HG02840 (cell line): ENCODE measurements around the gene CERCAM.

Experiments
- ATAC-seq: cut with Tn5 transposase; IDR thresholded peaks from one replicate; pipeline ENCODE4 v1.9.1; 2021; ENCODE audit warnings: mild to moderate bottlenecking, moderate library complexity, moderate number of reproducible peaks; ENCODE audit not compliant: unreplicated experiment, low FRiP score

Gene CERCAM

DNA sequence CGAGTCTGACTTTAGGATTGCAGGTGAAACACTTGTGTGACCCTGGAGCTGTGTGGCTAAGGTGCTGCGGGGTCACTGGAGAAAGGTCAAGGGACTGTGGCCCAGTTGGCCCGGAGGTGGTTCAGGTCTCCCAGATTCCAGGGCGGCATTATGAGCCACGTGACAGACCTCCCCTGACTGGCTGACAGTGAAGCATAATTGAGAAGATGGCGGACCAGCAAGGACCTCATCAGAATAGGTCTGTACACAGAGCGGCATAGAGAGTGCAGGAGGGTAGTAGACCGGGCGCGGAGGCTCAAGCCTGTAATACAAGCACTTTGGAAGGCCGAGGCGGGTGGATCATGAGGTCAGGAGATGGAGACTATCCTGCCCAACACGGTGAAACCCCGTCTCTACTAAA lies 34.3 kb downstream of the CERCAM start:
- no peak for ATAC-seq

DNA sequence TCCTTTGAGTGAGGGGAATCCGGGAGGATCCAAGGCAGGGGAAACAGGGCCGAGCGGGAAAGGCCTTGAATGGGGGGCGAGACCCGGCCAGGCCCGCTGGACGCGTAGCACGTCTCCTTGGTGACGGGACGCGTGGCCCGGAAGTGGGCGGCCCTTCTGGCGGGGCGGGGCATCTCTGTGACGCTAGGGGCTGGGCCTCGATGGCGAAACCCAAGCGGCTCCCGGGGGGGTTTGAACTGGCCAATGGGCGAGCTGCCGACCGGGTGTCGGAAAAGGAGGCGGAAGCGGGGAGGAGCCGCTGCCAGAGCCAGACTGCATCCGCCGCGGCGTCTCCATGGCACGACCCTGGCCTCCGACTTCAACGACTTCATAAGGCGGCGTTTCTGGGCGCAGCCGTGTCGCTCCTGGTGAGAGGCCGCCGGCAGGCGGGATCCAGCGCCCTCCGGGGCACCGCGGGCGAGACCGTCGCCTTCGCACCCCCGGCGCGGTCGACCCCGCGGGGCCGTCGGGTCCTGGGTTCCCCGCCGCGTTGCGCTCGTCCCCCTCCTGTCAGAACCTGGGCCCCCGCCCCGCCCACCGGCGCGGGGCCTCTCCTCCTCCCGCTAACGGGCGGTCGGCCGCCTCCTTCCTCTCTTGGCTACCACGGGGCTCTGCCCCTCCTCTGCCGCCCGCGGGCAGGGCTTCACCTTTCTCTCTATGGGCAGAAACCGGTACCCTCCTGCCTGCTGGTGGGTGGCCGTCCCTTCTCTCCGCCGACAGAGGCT lies 35.4 kb downstream of the CERCAM start, which contains the start of gene ODF2:
Gene ODF2 (plus strand): TSS at position 158 of the 764 bp plus-strand sequence. CDS start 86 bp downstream, at position 244.
- peak; percentile 84 for ATAC-seq

DNA sequence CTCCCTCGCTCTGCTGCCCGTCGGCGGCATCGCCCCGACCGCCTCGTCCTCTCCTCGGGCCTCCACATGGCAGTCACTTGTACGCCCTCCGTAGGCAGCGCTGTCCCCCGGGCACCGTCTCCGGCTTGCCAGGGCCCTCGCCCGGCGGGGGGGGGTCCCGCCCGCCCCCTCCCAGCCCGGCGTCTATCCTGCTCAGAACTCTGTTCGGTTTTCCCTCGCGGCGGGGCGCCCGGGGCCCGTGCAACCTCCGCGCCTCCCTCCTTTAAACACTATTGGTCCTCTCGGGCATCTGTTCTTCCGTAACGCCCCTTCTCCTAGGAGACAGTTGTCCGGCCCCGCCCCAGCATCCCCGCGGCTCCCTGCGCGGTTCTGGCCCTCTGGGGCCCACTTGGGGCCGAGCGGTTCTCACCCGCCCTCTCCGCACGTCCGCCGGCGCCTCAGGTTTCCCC lies 36.0 kb downstream of the CERCAM start:
- ATAC-seq, result peak; percentile 58

- no peak for ATAC-seq
Measured at GRCh38 chr9:128457207-128457606, 36.5 kb downstream of the CERCAM start.

DNA sequence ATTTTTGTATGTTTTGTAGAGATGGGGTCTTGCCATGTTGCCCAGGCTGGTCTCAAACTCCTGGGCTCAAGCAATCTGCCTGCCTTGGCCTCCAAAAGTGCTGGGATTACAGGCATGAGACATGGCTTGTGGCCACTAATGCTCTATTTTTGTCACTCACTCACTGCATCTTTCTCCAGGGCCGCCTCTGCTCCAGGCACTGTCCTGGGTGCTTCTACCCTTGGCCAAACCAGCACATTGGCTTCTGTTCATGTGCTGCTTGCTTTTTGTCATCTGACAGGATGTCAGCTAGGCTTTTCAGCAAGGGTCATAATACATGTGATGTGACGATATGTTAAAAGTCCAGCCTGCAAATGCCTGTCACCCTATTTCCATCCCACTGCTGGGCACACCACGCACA lies 38.4 kb downstream of the CERCAM start:
- ATAC-seq, result no peak

DNA sequence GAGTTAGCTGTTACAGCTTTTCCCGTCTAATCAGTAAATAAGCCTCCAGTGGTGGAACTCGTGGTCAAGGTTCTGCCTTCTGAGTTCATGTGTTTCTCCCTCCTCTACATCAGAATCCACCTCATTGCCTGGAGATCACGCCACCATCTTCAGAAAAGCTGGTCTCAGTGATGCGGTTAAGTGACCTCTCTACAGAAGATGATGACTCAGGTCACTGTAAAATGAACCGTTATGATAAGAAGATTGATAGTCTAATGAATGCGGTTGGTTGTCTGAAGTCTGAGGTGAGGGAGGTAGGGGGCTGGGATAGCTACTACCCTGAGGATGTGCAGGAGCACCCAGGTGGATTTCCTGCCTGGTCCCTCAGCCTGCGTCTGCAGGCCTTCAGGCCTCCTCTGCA lies 48.4 kb downstream of the CERCAM start:
- no peak for ATAC-seq

DNA sequence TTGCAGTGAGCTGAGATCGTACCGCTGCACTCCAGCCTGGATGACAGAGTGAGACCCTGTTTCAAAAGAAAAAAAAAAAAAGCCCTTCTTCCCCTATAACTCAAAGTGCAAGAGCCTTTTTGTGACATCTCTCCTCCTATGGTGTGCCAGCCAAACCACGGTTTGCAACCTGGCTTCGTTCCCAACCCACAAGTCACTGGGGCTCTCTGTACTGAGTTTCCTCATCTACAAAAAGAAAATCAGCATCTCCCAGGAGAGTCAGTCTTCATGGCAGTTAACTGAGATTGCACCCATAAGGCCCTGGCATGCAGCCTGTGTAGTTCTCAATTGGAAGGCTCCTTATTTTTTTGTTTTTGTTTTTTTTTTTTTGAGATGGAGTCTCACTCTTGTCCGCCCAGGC lies 49.9 kb downstream of the CERCAM start:
- ATAC-seq, result no peak

DNA sequence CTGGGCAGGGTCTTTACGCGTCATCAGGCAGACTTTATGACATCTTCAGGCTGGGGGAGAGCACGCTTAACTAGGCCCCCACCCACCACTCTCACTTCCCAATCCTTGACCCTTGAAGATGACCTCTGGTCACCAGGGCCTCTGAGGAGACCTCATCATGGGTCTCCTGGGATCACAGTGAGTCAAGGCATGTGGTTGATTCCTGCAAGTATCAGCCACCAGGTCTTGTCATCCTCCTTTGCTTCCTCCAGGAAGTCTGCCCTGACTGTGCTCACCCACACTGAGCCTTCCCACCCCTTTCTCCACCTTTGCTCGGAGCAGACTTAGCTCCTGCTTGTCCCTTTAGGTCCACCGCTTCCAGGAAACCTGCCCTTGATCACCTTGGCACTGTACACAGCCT lies 52.4 kb downstream of the CERCAM start:
- no peak for ATAC-seq

DNA sequence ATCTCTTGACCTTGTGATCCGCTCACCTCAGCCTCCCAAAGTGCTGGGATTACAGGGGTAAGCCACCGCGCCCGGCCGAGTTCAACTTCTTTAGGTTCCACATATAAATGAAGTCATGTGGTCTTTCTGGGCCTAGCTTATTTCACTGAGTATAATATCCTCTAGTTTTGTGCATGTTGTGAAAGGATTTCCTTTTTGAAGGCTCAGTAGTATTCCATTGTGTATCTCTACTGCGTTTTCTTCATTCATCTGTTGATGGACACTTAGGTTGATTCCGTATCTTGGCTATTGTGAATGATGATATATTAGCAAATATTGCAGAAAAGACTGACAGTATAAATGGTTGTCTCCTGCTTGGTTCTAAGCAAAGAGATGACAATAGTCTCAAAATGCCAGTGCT lies 55.2 kb downstream of the CERCAM start:
- ATAC-seq, result no peak

GRCh38 chr9:128479262-128479661 lies 58.6 kb downstream of the CERCAM start:
- no peak for ATAC-seq

- no peak for ATAC-seq
Measured at GRCh38 chr9:128481561-128481960, 60.9 kb downstream of the CERCAM start.

- ATAC-seq, result no peak
Measured at GRCh38 chr9:128482186-128482585, 61.5 kb downstream of the CERCAM start.

DNA sequence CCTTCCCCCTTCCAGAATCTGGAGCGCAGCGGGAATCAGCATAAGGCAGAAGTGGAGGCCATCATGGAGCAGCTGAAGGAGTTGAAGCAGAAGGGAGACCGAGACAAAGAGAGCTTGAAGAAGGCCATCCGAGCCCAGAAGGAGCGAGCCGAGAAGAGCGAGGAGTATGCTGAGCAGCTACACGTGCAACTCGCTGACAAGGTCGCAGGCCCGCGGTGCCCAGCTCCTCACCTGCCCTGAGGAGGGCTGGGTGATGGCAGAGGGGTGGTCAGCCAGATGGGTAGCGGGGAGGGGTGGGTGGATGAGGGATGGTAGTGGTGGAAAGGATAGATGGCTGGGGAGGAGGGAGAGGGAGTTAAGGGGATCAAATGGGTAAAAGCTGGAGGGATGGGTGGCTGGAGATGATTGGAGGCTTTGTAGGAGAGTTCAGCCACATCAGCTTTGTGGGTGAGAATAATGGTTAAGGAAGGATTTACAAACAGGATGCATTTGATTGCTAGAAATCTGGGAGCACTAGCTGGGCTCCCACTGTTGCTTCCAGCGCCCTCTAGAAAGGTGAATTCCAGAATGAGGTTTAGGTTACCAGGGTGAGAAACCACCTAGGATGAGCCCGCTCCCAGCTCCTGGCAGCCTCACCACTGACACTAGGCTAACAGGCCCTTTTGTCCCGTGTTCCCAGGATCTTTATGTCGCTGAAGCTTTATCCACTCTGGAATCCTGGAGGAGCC lies 64.2 kb downstream of the CERCAM start:
- no peak for ATAC-seq

DNA sequence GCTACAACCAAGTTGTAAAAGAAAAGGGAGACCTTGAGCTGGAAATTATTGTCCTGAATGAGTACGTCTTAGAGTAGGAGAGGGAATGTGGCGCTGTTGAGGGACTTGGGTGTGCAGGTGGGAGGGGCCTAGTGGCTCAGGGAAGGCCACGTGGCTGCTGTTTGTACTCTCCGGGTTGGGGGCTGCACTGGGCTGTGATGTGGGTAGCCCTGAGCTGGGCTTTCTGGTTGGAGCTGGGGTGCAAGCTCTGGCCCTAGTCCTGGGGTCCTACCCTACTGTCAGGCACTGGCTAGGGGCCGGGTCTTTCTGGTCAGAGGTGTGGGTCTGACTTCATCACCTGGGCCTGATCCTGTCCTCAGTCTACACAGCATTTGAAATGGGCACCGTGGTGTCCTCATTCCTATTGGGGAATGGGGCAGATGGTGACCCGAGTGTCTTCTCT lies 64.8 kb downstream of the CERCAM start:
- ATAC-seq, result no peak

GRCh38 chr9:128486201-128486600 lies 65.5 kb downstream of the CERCAM start:
- ATAC-seq, result no peak
